ENCODE results near the gene SCN10A.

GRCh38 chr3:38834717-38835116 is 18.7 kb upstream of the SCN10A start:
- no peak for TF ChIP-seq CTCF (IDR thresholded peaks at IDR 0.05)
- TF ChIP-seq POLR2A (IDR thresholded peaks at IDR 0.05) = no peak

Data from Peyer's patch (tissue), 4 donors.